GM18909 (cell line): ENCODE data around the gene NECAB2.
"Not testable (repeated sequence)": the region's sequence is repeated elsewhere in the genome, so short reads cannot be mapped to it uniquely, and the experiment has no call there.

Experiments used
- ATAC-seq: cut with Tn5 transposase; IDR thresholded peaks from one replicate; pipeline ENCODE4 v1.9.1; 2021; ENCODE audit warnings: mild to moderate bottlenecking; ENCODE audit not compliant: unreplicated experiment, poor library complexity

Gene NECAB2

GRCh38 chr16:83950862-83951399 lies 17.1 kb upstream of the NECAB2 start:
- not testable (repeated sequence) for ATAC-seq

GRCh38 chr16:83951544-83951943 lies 16.5 kb upstream of the NECAB2 start:
- no peak for ATAC-seq

GRCh38 chr16:83952587-83952939 lies 15.5 kb upstream of the NECAB2 start:
- ATAC-seq = no peak

GRCh38 chr16:83952940-83953795 lies 14.9 kb upstream of the NECAB2 start, which contains the start of gene OSGIN1:
OSGIN1 (plus strand) TSS chr16:83953240; CDS start chr16:83957672, 4,432 bp downstream.
- peak; percentile 80 for ATAC-seq

GRCh38 chr16:83953796-83954576 lies 14.1 kb upstream of the NECAB2 start:
- peak; percentile 4 for ATAC-seq

GRCh38 chr16:83954577-83955016 lies 13.4 kb upstream of the NECAB2 start:
- ATAC-seq = no peak

- no peak for ATAC-seq
Measured at GRCh38 chr16:83955218-83956130, 12.6 kb upstream of the NECAB2 start.

GRCh38 chr16:83956336-83957289 lies 11.4 kb upstream of the NECAB2 start:
- no peak for ATAC-seq

GRCh38 chr16:83957296-83957855 lies 10.7 kb upstream of the NECAB2 start:
- no peak for ATAC-seq

GRCh38 chr16:83958137-83958845 lies 9.8 kb upstream of the NECAB2 start:
- ATAC-seq = no peak

- no peak for ATAC-seq
Measured at GRCh38 chr16:83958846-83959565, 9.0 kb upstream of the NECAB2 start.

GRCh38 chr16:83959656-83960434 lies 8.2 kb upstream of the NECAB2 start:
- no peak for ATAC-seq

GRCh38 chr16:83960521-83961249 lies 7.4 kb upstream of the NECAB2 start:
- ATAC-seq = no peak

- ATAC-seq = no peak
Measured at GRCh38 chr16:83961591-83961990, 6.5 kb upstream of the NECAB2 start.

- ATAC-seq = no peak
Measured at GRCh38 chr16:83963277-83964119, 4.5 kb upstream of the NECAB2 start.
